IPS DF 4.7 (cell line): ENCODE measurements around the gene FAM13B.
A peak's percentile ranks its signal among the peaks of the same experiment; 100 is the strongest.
"Not testable (repeated sequence)": the region's sequence is repeated elsewhere in the genome, so short reads cannot be mapped to it uniquely, and the experiment has no call there.

ENCODE experiments used
- DNase-seq: peaks from one replicate; pipeline ENCODE4 v3.0.0-alpha.2; 2013; ENCODE audit warnings: low spot score; ENCODE audit errors: extremely low read depth

The FAM13B gene

GRCh38 chr5:138035605-138036537, 3.0 kb upstream of the FAM13B start:
- DNase-seq: peak; percentile 86

GRCh38 chr5:138033907-138034306, 1.0 kb upstream of the FAM13B start:
- no peak for DNase-seq

GRCh38 chr5:138033386-138033808, 518 bp upstream of the FAM13B start:
- DNase-seq: no peak

- DNase-seq: no peak
Observed at GRCh38 chr5:138032028-138032571, 779 bp downstream of the FAM13B start.

GRCh38 chr5:138029944-138030343, 2.9 kb downstream of the FAM13B start:
- no peak for DNase-seq

GRCh38 chr5:138029501-138029900, 3.4 kb downstream of the FAM13B start:
- no peak for DNase-seq

GRCh38 chr5:138028971-138029365, 3.9 kb downstream of the FAM13B start:
- no peak for DNase-seq

GRCh38 chr5:138028262-138028970, 4.5 kb downstream of the FAM13B start:
- not testable (repeated sequence) for DNase-seq

GRCh38 chr5:138026793-138027192, 6.1 kb downstream of the FAM13B start:
- DNase-seq: not testable (repeated sequence)

GRCh38 chr5:138025285-138025684, 7.6 kb downstream of the FAM13B start:
- no peak for DNase-seq

GRCh38 chr5:138024117-138024516, 8.8 kb downstream of the FAM13B start:
- DNase-seq: no peak

GRCh38 chr5:138022912-138023311, 10.0 kb downstream of the FAM13B start:
- no peak for DNase-seq

- DNase-seq: no peak
Observed at GRCh38 chr5:138021771-138022170, 11.1 kb downstream of the FAM13B start.

- DNase-seq: no peak
Observed at GRCh38 chr5:138018849-138019248, 14.0 kb downstream of the FAM13B start.

GRCh38 chr5:138015916-138016315, 17.0 kb downstream of the FAM13B start:
- no peak for DNase-seq

- no peak for DNase-seq
Observed at GRCh38 chr5:138011991-138012390, 20.9 kb downstream of the FAM13B start.

GRCh38 chr5:138000102-138000723, 32.7 kb downstream of the FAM13B start:
- no peak for DNase-seq

GRCh38 chr5:137997726-137998213, 35.1 kb downstream of the FAM13B start:
- no peak for DNase-seq

- DNase-seq: no peak
Observed at GRCh38 chr5:137995749-137996128, 37.1 kb downstream of the FAM13B start.

GRCh38 chr5:137995077-137995748, 37.7 kb downstream of the FAM13B start:
- DNase-seq: no peak

- no peak for DNase-seq
Observed at GRCh38 chr5:137994556-137994955, 38.3 kb downstream of the FAM13B start.
